Uterus (tissue), 4 donors: Measurements from ENCODE around the gene NKX3-2. TPM values are rescaled to one million over a fixed set of nuclear protein-coding genes. Genes with fewer than 3 reads are reported as not detected.

ENCODE experiments used
- DNase-seq, 2 donors: peaks; one replicate each; pipeline ENCODE4 v3.0.0-alpha.2; 2019 to 2020
- H3K27ac ChIP-seq, 2 donors: fragments of 200-600 bp; sonication (generic); 1 replicate in 1 of 2; 2 replicates in 1 of 2; pipeline ENCODE4 v1.5.1; 2016 to 2018
- H3K27me3 ChIP-seq, 2 donors: fragments of 200-600 bp; sonication (generic); one replicate each; pipeline ENCODE4 v1.5.1; 2018 to 2019; ENCODE audit warnings: control low read depth in 1 of 2
- H3K36me3 ChIP-seq, 2 donors: fragments of 200-600 bp; sonication (generic); one replicate each; pipeline ENCODE4 v1.5.1; 2019; ENCODE audit warnings: control low read depth in 1 of 2
- H3K4me1 ChIP-seq, 2 donors: fragments of 200-600 bp; sonication (generic); one replicate each; pipeline ENCODE4 v1.5.1; 2018 to 2019; ENCODE audit warnings: control low read depth in 1 of 2
- H3K4me3 ChIP-seq, 2 donors: fragments of 200-600 bp; sonication (generic); 1 replicate in 1 of 2; 2 replicates in 1 of 2; pipeline ENCODE4 v1.5.1; 2018 to 2019; ENCODE audit warnings: mild to moderate bottlenecking in 1 of 2
- H3K9me3 ChIP-seq, 2 donors: fragments of 200-600 bp; sonication (generic); one replicate each; pipeline ENCODE4 v1.5.1; 2019; ENCODE audit warnings: control low read depth in 1 of 2
- CTCF ChIP-seq, 4 experiments: fragments of 200-600 bp in 2 of 4; fragments of 450-650 bp in 2 of 4; sonication (generic) in 2 of 4; IDR thresholded peaks; one replicate each; pipeline ENCODE4 v1.5.1; 2016 to 2019; ENCODE audit warnings: antibody characterized with exemption in 4 of 4, mild to moderate bottlenecking in 2 of 4, moderate library complexity in 1 of 4
- POLR2A ChIP-seq, 2 donors: fragments of 450-650 bp; IDR thresholded peaks; one replicate each; pipeline ENCODE4 v1.6.1; 2016; ENCODE audit warnings: antibody characterized with exemption in 2 of 2, mild to moderate bottlenecking in 1 of 2, moderate library complexity in 1 of 2
- intact Hi-C: fragments of 100-400 bp; cut with DNase I; formaldehyde crosslinking; loops from one replicate; pipeline ENCODE4 v1.15.1; 2023; ENCODE audit warnings: low total_unique reads
- total RNA-seq, 4 donors: library from RNA; depleted of rRNA in 3 of 4; stranded (reverse); fragments of >200 nt in 3 of 4; gene quantifications; one replicate each; pipeline versions ENCODE4 v1.1.0 to v1.2.4, GENCODE V29; 2014 to 2023
- donor health status: DM: yes; HTN: yes; CAD: no.

NKX3-2 gene
- total RNA-seq, 4 donors from 2014 or later: 0.62 to 1.2 TPM; not detected in 2

GRCh38 chr4:13514722-13515121 is 29.6 kb downstream of the NKX3-2 start:
- intact Hi-C loops: no loop called here
- H3K4me1 ChIP-seq: no peaks in the 10 kb centered on the region
- no peak overlapping the region for H3K4me3 ChIP-seq
- H3K36me3 ChIP-seq: no peaks in the 10 kb centered on the region
- no peaks in the 10 kb centered on the region for H3K9me3 ChIP-seq
- no peaks in the 10 kb centered on the region for H3K27me3 ChIP-seq
- no peak overlapping the region for H3K27ac ChIP-seq
- no peak for TF ChIP-seq CTCF (IDR thresholded peaks at IDR 0.05)
- no peak for DNase-seq

DNA sequence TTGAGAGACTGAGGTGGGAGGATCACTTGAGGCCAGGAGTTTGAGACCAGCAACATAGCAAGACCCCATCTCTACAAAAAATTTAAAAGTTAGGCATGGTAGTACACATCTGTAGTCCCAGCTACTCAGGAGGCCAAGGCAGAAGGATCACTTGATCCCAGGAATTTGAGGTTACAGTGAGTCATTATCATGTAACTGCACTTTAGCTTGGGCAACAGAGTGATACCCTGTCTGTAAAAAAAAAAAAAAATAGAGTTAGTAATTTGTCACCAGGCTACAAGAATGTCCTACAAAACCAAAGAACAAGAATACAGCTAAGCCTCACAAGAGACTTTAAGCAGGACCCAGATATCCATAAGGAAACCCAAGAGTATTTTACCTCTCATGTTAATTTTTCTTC is 33.2 kb downstream of the NKX3-2 start:
- TF ChIP-seq POLR2A (IDR thresholded peaks at IDR 0.05) (no peak), CTCF (IDR thresholded peaks at IDR 0.05) (no peak)
- no peak overlapping the region for H3K27ac ChIP-seq
- no peaks in the 10 kb centered on the region for H3K36me3 ChIP-seq
- no peak overlapping the region for H3K4me3 ChIP-seq
- H3K9me3 ChIP-seq: no peaks in the 10 kb centered on the region
- no peaks in the 10 kb centered on the region for H3K27me3 ChIP-seq
- no peak for DNase-seq
- intact Hi-C loops: no loop called here
- H3K4me1 ChIP-seq: no peaks in the 10 kb centered on the region

DNA sequence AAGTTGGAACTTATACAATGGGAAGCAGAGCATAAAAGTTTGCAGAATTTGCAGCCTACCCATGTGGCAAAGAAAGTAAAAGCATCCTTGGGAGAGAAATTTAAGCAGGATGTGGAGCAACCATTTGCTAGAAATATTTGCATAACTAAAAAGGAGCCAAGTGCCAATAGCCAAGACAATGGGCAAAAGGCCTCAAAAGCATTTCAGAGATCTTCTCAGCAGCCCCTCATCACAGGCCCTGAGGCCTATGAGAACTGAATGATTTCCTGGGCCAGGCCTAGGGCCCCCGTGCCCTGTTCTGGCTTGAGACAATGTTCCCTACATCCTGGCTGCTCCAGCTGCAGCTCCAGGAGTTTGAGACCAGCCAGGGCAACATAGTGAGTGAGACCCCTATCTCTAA is 34.9 kb downstream of the NKX3-2 start:
- intact Hi-C loops: no loop called here
- TF ChIP-seq POLR2A (IDR thresholded peaks at IDR 0.05) (no peak), CTCF (IDR thresholded peaks at IDR 0.05) (no peak)
- Histone ChIP-seq H3K4me1 (no peaks in the 10 kb centered on the region), H3K36me3 (no peaks in the 10 kb centered on the region), H3K27ac (no peak overlapping the region), H3K9me3 (no peaks in the 10 kb centered on the region), H3K27me3 (no peaks in the 10 kb centered on the region), H3K4me3 (no peak overlapping the region)
- no peak for DNase-seq

GRCh38 chr4:13504374-13504773 is 39.9 kb downstream of the NKX3-2 start:
- H3K27ac ChIP-seq: no peak overlapping the region
- H3K9me3 ChIP-seq: no peaks in the 10 kb centered on the region
- H3K4me1 ChIP-seq: no peaks in the 10 kb centered on the region
- DNase-seq: no peak
- H3K36me3 ChIP-seq: no peaks in the 10 kb centered on the region
- H3K4me3 ChIP-seq: no peak overlapping the region
- TF ChIP-seq POLR2A (IDR thresholded peaks at IDR 0.05): no peak
- TF ChIP-seq CTCF (IDR thresholded peaks at IDR 0.05): no peak
- peaks cover 0 to 6% of the 10 kb centered on the region in 2 donors for H3K27me3 ChIP-seq
- intact Hi-C loops: no loop called here

DNA sequence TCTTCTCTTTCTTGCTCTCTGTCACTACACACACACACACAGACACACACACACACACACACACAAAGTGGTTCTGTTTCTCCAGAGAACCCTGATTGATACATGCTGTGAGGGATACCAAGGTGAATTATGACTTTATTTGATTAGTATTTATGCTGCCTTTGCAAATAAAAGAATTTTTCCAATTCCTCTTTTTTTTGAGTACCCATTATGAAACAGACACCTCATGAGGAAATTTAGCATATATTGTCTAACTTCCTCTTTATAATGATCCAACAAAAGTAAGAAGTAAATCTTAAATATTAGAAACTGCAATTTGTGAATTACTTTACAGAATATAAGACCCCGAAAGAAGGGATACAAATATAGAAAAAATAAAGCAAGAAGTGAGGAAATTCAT is 45.8 kb downstream of the NKX3-2 start:
- TF ChIP-seq CTCF (IDR thresholded peaks at IDR 0.05): no peak
- H3K27me3 ChIP-seq: peaks cover 0 to 10% of the 10 kb centered on the region in 2 donors

More for the DNA sequence above, 45.8 kb downstream of the NKX3-2 start:
- intact Hi-C loops: no loop called here
- Histone ChIP-seq H3K4me1 (no peaks in the 10 kb centered on the region), H3K4me3 (no peak overlapping the region), H3K9me3 (no peaks in the 10 kb centered on the region), H3K36me3 (no peaks in the 10 kb centered on the region), H3K27ac (no peak overlapping the region)
- DNase-seq: no peak
